H9 (cell line): ENCODE results near the gene CLEC3A. TPM values are rescaled to one million over a fixed set of nuclear protein-coding genes. Genes with fewer than 3 reads are reported as not detected.

Source experiments
- DNase-seq: peaks from one replicate; pipeline ENCODE4 v3.0.0-alpha.2; 2017
- H2AFZ ChIP-seq: one replicate; pipeline ENCODE4 v1.6.1; 2013; ENCODE audit warnings: mild to moderate bottlenecking, low read length, control low read depth, moderate library complexity
- H2AK5ac ChIP-seq: 2 replicates; pipeline ENCODE4 v1.6.1; 2013; ENCODE audit warnings: low read length, control low read depth, mixed read lengths; ENCODE audit not compliant: insufficient read length
- H2BK120ac ChIP-seq: one replicate; pipeline ENCODE4 v1.6.1; 2013; ENCODE audit warnings: low read depth, mild to moderate bottlenecking, low read length, control low read depth, inconsistent platforms; ENCODE audit not compliant: poor library complexity, severe bottlenecking
- H2BK12ac ChIP-seq: 2 replicates; pipeline ENCODE4 v1.6.1; 2013; ENCODE audit warnings: low read length, control low read depth, mixed read lengths, low read depth; ENCODE audit not compliant: insufficient read length
- H2BK15ac ChIP-seq: 2 replicates; pipeline ENCODE4 v1.6.1; 2013; ENCODE audit warnings: low read depth, low read length, control low read depth
- H2BK20ac ChIP-seq: one replicate; pipeline ENCODE4 v1.6.1; 2013; ENCODE audit warnings: low read depth, mild to moderate bottlenecking, low read length, control low read depth, inconsistent platforms; ENCODE audit not compliant: poor library complexity, severe bottlenecking
- H2BK5ac ChIP-seq: 2 replicates; pipeline ENCODE4 v1.6.1; 2013; ENCODE audit warnings: low read length, control low read depth, mixed read lengths; ENCODE audit not compliant: insufficient read length
- H3K14ac ChIP-seq: 2 replicates; pipeline ENCODE4 v1.6.1; 2013; ENCODE audit warnings: low read length, control low read depth; ENCODE audit not compliant: insufficient read depth
- H3K18ac ChIP-seq: 2 replicates; pipeline ENCODE4 v1.6.1; 2013; ENCODE audit warnings: low read depth, mild to moderate bottlenecking, mixed read lengths, low read length, control low read depth; ENCODE audit not compliant: insufficient read length
- H3K23ac ChIP-seq: 2 replicates; pipeline ENCODE4 v1.6.1; 2013; ENCODE audit warnings: low read length, control low read depth, mixed read lengths, low read depth; ENCODE audit not compliant: insufficient read length
- H3K23me2 ChIP-seq: 2 replicates; pipeline ENCODE4 v1.6.1; 2013; ENCODE audit warnings: low read depth, mild to moderate bottlenecking, mixed read lengths, low read length, control low read depth; ENCODE audit not compliant: insufficient read length, poor library complexity, severe bottlenecking
- H3K27ac ChIP-seq: 2 replicates; pipeline ENCODE4 v1.5.1; 2013; ENCODE audit warnings: low read length, control low read depth, mixed read lengths, low read depth; ENCODE audit not compliant: insufficient read length
- H3K27me3 ChIP-seq: 2 replicates; pipeline ENCODE4 v1.6.1; 2013; ENCODE audit warnings: low read length, control low read depth, inconsistent platforms; ENCODE audit not compliant: insufficient read depth
- H3K4ac ChIP-seq: 2 replicates; pipeline ENCODE4 v1.6.1; 2013; ENCODE audit warnings: low read depth, mild to moderate bottlenecking, control low read depth, inconsistent platforms, low read length, moderate library complexity
- H3K4me1 ChIP-seq: 2 replicates; pipeline ENCODE4 v1.6.1; 2013; ENCODE audit warnings: low read length, control low read depth, inconsistent platforms; ENCODE audit not compliant: insufficient read depth
- H3K4me2 ChIP-seq: 2 replicates; pipeline ENCODE4 v1.6.1; 2013; ENCODE audit warnings: low read length, control low read depth, mixed read lengths; ENCODE audit not compliant: insufficient read length, insufficient read depth
- H3K56ac ChIP-seq: 2 replicates; pipeline ENCODE4 v1.6.1; 2013; ENCODE audit warnings: low read depth, mild to moderate bottlenecking, mixed read lengths, low read length, control low read depth; ENCODE audit not compliant: insufficient read length
- H3K79me1 ChIP-seq: 2 replicates; pipeline ENCODE4 v1.6.1; 2013; ENCODE audit warnings: low read depth, mild to moderate bottlenecking, moderate library complexity, low read length, control low read depth, inconsistent platforms; ENCODE audit not compliant: insufficient read depth, poor library complexity, severe bottlenecking
- H3K79me2 ChIP-seq: 2 replicates; pipeline ENCODE4 v1.6.1; 2013; ENCODE audit warnings: low read length, control low read depth, inconsistent platforms; ENCODE audit not compliant: insufficient read depth
- H3K9ac ChIP-seq: 2 replicates; pipeline ENCODE4 v1.6.1; 2013; ENCODE audit warnings: low read length, control low read depth, mixed read lengths; ENCODE audit not compliant: insufficient read length; ENCODE audit errors: extremely low read depth
- H3K9me3 ChIP-seq: one replicate; pipeline ENCODE4 v1.6.1; 2013; ENCODE audit warnings: low read depth, low read length, inconsistent platforms; ENCODE audit not compliant: control insufficient read depth
- H3T11ph ChIP-seq: one replicate; pipeline ENCODE4 v1.6.1; 2013; ENCODE audit warnings: mild to moderate bottlenecking, low read length, control low read depth, inconsistent platforms
- H4K20me1 ChIP-seq: one replicate; pipeline ENCODE4 v1.6.1; 2013; ENCODE audit not compliant: control insufficient read depth, insufficient read length, insufficient read depth
- H4K5ac ChIP-seq: 2 replicates; pipeline ENCODE4 v1.6.1; 2013; ENCODE audit warnings: low read depth, mild to moderate bottlenecking, mixed read lengths, low read length, control low read depth; ENCODE audit not compliant: insufficient read length
- H4K8ac ChIP-seq: replicated peaks from 2 replicates; pipeline ENCODE4 v1.6.1; 2013; ENCODE audit warnings: low read length, control low read depth, mixed read lengths, low read depth; ENCODE audit not compliant: insufficient read length
- H4K91ac ChIP-seq: 2 replicates; pipeline ENCODE4 v1.6.1; 2013; ENCODE audit warnings: low read depth, mild to moderate bottlenecking, moderate library complexity, mixed read lengths, low read length, control low read depth; ENCODE audit not compliant: insufficient read length
- H3K27ac Mint-ChIP-seq, 3 experiments: 2 replicates in 2 of 3; 3 replicates in 1 of 3; pipeline ENCODE4 v1.8.0; 2020 to 2021; ENCODE audit warnings: mixed read lengths in 3 of 3, mild to moderate bottlenecking in 1 of 3, moderate library complexity in 1 of 3
- H3K27me3 Mint-ChIP-seq: 2 replicates; pipeline ENCODE4 v1.8.0; 2021; ENCODE audit warnings: low read depth, mild to moderate bottlenecking, moderate library complexity, mixed read lengths
- H3K36me3 Mint-ChIP-seq, 3 experiments: 2 replicates in 2 of 3; 3 replicates in 1 of 3; pipeline ENCODE4 v1.8.0; 2020 to 2021; ENCODE audit warnings: low read depth in 3 of 3, mixed read lengths in 3 of 3; ENCODE audit not compliant: insufficient read depth in 1 of 3
- H3K4me1 Mint-ChIP-seq, 2 experiments: 2 replicates each; pipeline ENCODE4 v1.8.0; 2020; ENCODE audit warnings: mixed read lengths in 2 of 2
- H3K4me3 Mint-ChIP-seq, 2 experiments: 2 replicates in 1 of 2; 3 replicates in 1 of 2; pipeline ENCODE4 v1.8.0; 2020 to 2021; ENCODE audit warnings: mild to moderate bottlenecking in 2 of 2, mixed read lengths in 2 of 2, moderate library complexity in 1 of 2
- H3K9me3 Mint-ChIP-seq, 2 experiments: 2 replicates in 1 of 2; 3 replicates in 1 of 2; pipeline ENCODE4 v1.8.0; 2020; ENCODE audit warnings: mild to moderate bottlenecking in 2 of 2, mixed read lengths in 2 of 2, moderate library complexity in 1 of 2
- CTCF ChIP-seq: fragments of 200-600 bp; sonication (generic); conservative IDR thresholded peaks from 3 replicates; pipeline ENCODE4 v1.8.0; 2021; ENCODE audit warnings: antibody characterized with exemption, mild to moderate bottlenecking
- whole genome bisulfite sequencing: extraction: QIAGEN DNeasy Blood & Tissue Kit; methylation state at CpG from one replicate; pipeline ENCODE4 v1.1.7; 2013; ENCODE audit warnings: missing lambda C conversion rate, low lambda C conversion rate, mixed read lengths; ENCODE audit not compliant: insufficient read length; ENCODE audit errors: extremely low coverage; 5-methylcytosine and 5-hydroxymethylcytosine counted together
- total RNA-seq: library from RNA; stranded (reverse); gene quantifications from 2 replicates; pipeline ENCODE4 v1.2.1, GENCODE V29; 2021

Gene CLEC3A
- total RNA-seq, 1 experiment from 2014 or later: not detected

GRCh38 chr16:77977339-77977738, 45.0 kb upstream of the CLEC3A start:
- Histone ChIP-seq H3K79me2 (no peaks in the 10 kb centered on the region), H4K8ac (no peak overlapping the region), H3K9me3 (no peaks in the 10 kb centered on the region), H3K4me2 (no peak overlapping the region), H3K4ac (no peak overlapping the region), H3K23me2 (no peaks in the 10 kb centered on the region), H2AFZ (no peak overlapping the region), H2BK120ac (no peak overlapping the region), H3K18ac (no peak overlapping the region), H3K9ac (no peak overlapping the region), H3K27ac (no peak overlapping the region), H3T11ph (no peak overlapping the region), H2BK5ac (no peak overlapping the region), H2BK12ac (no peak overlapping the region), H3K4me1 (no peaks in the 10 kb centered on the region), H3K79me1 (no peaks in the 10 kb centered on the region), H2BK15ac (no peak overlapping the region), H4K91ac (no peak overlapping the region), H3K14ac (no peak overlapping the region), H2AK5ac (no peak overlapping the region), H4K20me1 (no peaks in the 10 kb centered on the region), H3K56ac (no peak overlapping the region), H2BK20ac (no peak overlapping the region), H3K23ac (no peak overlapping the region), H4K5ac (no peak overlapping the region), H3K27me3 (no peaks in the 10 kb centered on the region)
- no CpG with 5 or more reads among the region's 5 CpGs for WGBS
- no peak for DNase-seq
- peaks cover 1% of the 10 kb centered on the region; the same call in 1 of the 2 replicates for H3K27me3 Mint-ChIP-seq
- peaks cover 0 to 3% of the 10 kb centered on the region in 2 experiments; a peak in 2 of 5 replicates for H3K9me3 Mint-ChIP-seq
- TF ChIP-seq CTCF: no peak
- H3K27ac Mint-ChIP-seq: no peak overlapping the region; a peak in 1 of 7 replicates
- H3K4me1 Mint-ChIP-seq: peaks cover 11 to 26% of the 10 kb centered on the region in 2 experiments
- H3K4me3 Mint-ChIP-seq: no peak overlapping the region
- peaks cover 26 to 45% (median 32%) of the 10 kb centered on the region in 3 experiments for H3K36me3 Mint-ChIP-seq
